Testis (tissue), 2 donors: ENCODE measurements around the gene NUP42.

Experiments
- POLR2A ChIP-seq: fragments of 450-650 bp; IDR thresholded peaks from one replicate; pipeline ENCODE4 v1.6.1; 2017; ENCODE audit warnings: antibody characterized with exemption, mild to moderate bottlenecking, moderate library complexity
- TF ChIP-seq, protein P1 (sequence below), 3 experiments: fragments of 450-650 bp in 2 of 3; fragments of 200-600 bp in 1 of 3; sonication (generic) in 1 of 3; IDR thresholded peaks; one replicate each; pipeline ENCODE4 v1.5.1; 2016 to 2019; ENCODE audit warnings: antibody characterized with exemption in 3 of 3, mild to moderate bottlenecking in 2 of 3, moderate library complexity in 1 of 3

- TF ChIP-seq, protein P1, sequence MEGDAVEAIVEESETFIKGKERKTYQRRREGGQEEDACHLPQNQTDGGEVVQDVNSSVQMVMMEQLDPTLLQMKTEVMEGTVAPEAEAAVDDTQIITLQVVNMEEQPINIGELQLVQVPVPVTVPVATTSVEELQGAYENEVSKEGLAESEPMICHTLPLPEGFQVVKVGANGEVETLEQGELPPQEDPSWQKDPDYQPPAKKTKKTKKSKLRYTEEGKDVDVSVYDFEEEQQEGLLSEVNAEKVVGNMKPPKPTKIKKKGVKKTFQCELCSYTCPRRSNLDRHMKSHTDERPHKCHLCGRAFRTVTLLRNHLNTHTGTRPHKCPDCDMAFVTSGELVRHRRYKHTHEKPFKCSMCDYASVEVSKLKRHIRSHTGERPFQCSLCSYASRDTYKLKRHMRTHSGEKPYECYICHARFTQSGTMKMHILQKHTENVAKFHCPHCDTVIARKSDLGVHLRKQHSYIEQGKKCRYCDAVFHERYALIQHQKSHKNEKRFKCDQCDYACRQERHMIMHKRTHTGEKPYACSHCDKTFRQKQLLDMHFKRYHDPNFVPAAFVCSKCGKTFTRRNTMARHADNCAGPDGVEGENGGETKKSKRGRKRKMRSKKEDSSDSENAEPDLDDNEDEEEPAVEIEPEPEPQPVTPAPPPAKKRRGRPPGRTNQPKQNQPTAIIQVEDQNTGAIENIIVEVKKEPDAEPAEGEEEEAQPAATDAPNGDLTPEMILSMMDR (IDR thresholded peaks at IDR 0.05), result no peak
- no peak for TF ChIP-seq POLR2A
These were observed 61.1 kb downstream of the NUP42 start for GRCh38 chr7:23242935-23243334.
